Cerebellar cortex (tissue), 1 donor: Measurements from ENCODE around the gene AFP.
"Not testable (repeated sequence)": the region's sequence is repeated elsewhere in the genome, so short reads cannot be mapped to it uniquely, and the experiment has no call there.

Source experiments
- DNase-seq: peaks from one replicate; pipeline ENCODE4 v3.0.0-alpha.2; 2015; ENCODE audit warnings: low spot score

AFP gene

DNA sequence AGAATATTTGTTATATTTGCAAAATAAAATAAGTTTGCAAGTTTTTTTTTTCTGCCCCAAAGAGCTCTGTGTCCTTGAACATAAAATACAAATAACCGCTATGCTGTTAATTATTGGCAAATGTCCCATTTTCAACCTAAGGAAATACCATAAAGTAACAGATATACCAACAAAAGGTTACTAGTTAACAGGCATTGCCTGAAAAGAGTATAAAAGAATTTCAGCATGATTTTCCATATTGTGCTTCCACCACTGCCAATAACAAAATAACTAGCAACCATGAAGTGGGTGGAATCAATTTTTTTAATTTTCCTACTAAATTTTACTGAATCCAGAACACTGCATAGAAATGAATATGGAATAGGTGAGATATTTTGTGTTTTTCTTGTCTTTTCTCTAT is at the start of gene AFP:
Gene AFP (plus strand): TSS at position 238 of the 400 bp plus-strand sequence. CDS start 42 bp downstream, at position 280.
- DNase-seq: no peak

- no peak for DNase-seq
Measured at GRCh38 chr4:73387552-73387951, 48.5 kb upstream of the AFP start.

DNA sequence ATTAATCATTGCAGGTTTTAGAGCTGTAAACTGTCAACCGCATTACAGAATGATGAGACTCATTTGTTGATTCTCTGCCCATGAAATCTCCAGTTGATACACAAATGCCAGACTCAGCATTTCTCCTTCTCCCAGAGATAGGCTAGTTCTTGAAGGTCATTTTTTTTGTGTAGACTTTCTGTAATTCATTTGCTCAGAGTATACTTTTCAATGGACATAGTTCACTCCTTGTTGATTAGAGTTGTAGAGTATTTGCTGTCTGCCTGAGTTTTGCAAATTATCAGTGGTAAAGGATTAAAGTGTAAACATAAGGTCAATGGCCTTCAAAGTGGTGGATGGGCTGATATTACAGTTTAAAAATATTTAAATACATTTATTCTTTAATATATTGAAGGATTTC is 47.1 kb upstream of the AFP start:
- no peak for DNase-seq

DNA sequence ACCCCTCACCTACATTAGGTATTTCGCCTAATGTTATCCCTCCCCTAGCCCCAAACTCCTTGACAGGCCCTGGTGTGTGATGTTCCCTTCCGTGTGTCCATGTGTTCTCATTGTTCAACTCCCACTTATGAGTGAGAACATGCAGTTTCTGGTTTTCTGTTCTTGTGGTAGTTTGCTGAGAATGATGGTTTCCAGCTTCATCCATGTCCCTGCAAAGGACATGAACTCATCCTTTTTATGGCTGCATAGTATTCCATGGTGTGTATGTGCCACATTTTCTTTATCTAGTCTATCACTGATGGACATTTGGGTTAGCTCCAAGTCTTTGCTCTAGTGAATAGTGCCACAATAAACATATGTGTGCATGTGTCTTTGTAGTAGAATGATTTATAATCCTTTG is 46.4 kb upstream of the AFP start:
- DNase-seq: not testable (repeated sequence)

GRCh38 chr4:73391774-73392173 is 44.2 kb upstream of the AFP start:
- no peak for DNase-seq

DNA sequence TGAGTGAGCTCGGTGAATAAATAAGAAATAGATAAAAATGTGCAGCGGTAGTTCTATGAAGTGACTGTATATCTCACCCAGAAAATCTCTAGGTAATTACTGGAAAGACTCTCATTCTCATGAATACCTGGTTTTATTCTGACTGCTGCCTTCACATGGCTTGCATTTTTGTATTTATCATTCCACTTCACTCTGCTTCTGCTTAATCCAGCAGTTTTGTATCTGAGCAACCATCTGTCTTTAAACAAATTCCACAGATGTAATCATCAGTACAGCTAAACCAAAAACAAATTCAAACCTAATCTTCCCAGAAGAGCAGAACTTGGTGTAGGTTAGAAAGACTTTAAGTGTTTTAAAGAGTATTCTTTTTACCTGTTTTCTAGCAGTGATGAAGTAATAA is 43.1 kb upstream of the AFP start:
- no peak for DNase-seq

DNA sequence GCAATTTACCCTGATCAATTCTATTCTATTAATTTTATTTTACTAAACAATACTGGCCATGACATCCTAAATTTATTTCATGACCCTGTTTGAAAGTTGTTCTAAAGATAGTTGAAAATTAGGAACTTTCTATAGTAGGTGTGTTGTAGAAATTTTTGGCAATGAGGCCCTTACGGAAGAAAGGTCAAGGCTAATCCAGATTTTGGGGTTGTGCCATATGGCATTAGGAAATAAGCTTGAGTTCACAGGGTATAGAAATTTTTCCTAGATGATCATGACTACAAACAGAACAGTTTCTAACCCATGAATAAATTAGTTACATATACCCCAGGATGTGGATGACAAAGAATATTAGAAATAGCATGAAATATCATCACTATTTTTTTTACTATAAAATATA is 39.7 kb upstream of the AFP start:
- DNase-seq: no peak

DNA sequence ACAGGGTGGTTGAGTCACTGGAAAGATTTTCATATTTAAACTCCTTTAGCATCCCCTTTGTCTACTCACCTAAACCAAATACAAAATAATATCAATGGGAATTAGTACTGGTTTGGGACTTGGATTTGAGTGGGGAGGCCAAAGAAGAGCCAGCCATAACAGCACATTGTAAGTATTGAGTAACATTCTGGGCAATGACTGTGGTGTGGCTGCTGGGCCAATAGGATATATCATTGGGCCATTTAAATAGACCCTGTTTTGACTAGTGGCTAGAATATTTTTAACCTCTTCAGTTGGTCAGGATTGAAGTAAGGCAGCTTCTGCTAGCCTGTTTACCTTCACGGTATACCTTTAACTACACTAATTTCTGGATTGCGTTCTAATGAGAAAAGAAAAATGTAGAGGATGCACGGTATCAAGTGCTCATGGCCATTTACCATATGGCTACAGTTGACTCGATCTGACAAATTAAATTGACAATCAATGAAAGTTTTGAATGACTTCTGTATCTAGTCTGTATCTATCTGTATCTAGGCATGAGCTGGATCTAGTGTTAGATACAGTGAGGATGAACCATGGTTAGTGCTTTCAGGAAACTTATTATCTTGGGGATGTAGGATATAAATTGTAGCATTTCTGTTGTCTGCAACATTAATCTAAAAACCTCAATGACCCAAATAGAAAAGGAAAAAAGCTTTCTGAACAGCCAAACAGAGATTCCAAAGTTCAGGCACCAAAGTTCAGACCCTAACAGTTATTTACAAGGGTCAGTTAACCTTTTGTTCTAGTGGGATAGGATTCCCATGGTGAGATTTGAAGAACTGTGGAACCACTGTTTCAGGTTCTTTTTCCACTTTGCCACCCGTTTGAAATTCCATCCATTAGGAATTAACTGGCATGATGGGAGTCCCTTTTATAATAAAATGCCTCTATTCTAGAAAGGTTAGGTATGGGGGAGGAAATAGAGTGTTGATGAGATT is 38.7 kb upstream of the AFP start:
- DNase-seq: no peak

- no peak for DNase-seq
Measured at GRCh38 chr4:73401412-73401811, 34.6 kb upstream of the AFP start.

DNA sequence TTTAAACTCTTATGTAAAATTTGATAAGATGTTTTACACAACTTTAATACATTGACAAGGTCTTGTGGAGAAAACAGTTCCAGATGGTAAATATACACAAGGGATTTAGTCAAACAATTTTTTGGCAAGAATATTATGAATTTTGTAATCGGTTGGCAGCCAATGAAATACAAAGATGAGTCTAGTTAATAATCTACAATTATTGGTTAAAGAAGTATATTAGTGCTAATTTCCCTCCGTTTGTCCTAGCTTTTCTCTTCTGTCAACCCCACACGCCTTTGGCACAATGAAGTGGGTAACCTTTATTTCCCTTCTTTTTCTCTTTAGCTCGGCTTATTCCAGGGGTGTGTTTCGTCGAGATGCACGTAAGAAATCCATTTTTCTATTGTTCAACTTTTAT is 32.0 kb upstream of the AFP start, which contains the start of gene ALB:
Gene ALB (plus strand): TSS at position 246 of the 400 bp plus-strand sequence. CDS start 41 bp downstream, at position 287.
- no peak for DNase-seq

DNA sequence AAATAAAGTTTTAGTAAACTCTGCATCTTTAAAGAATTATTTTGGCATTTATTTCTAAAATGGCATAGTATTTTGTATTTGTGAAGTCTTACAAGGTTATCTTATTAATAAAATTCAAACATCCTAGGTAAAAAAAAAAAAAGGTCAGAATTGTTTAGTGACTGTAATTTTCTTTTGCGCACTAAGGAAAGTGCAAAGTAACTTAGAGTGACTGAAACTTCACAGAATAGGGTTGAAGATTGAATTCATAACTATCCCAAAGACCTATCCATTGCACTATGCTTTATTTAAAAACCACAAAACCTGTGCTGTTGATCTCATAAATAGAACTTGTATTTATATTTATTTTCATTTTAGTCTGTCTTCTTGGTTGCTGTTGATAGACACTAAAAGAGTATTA is 31.6 kb upstream of the AFP start:
- DNase-seq: no peak

- DNase-seq: no peak
Measured at GRCh38 chr4:73405138-73405537, 30.9 kb upstream of the AFP start.

DNA sequence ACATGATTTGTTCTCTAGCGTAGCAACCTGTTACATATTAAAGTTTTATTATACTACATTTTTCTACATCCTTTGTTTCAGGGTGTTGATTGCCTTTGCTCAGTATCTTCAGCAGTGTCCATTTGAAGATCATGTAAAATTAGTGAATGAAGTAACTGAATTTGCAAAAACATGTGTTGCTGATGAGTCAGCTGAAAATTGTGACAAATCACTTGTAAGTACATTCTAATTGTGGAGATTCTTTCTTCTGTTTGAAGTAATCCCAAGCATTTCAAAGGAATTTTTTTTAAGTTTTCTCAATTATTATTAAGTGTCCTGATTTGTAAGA is 29.5 kb upstream of the AFP start:
- DNase-seq: no peak

GRCh38 chr4:73407227-73407673 is 28.8 kb upstream of the AFP start:
- DNase-seq: no peak

GRCh38 chr4:73408181-73408867 is 27.7 kb upstream of the AFP start:
- no peak for DNase-seq

- DNase-seq: no peak
Measured at GRCh38 chr4:73409012-73409862, 26.8 kb upstream of the AFP start.

DNA sequence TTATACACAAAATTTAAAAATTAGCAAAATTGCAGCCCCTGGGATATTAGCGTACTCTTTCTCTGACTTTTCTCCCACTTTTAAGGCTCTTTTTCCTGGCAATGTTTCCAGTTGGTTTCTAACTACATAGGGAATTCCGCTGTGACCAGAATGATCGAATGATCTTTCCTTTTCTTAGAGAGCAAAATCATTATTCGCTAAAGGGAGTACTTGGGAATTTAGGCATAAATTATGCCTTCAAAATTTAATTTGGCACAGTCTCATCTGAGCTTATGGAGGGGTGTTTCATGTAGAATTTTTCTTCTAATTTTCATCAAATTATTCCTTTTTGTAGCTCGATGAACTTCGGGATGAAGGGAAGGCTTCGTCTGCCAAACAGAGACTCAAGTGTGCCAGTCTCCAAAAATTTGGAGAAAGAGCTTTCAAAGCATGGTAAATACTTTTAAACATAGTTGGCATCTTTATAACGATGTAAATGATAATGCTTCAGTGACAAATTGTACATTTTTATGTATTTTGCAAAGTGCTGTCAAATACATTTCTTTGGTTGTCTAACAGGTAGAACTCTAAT is 26.0 kb upstream of the AFP start:
- DNase-seq: no peak

- no peak for DNase-seq
Measured at GRCh38 chr4:73410916-73411730, 24.9 kb upstream of the AFP start.

DNA sequence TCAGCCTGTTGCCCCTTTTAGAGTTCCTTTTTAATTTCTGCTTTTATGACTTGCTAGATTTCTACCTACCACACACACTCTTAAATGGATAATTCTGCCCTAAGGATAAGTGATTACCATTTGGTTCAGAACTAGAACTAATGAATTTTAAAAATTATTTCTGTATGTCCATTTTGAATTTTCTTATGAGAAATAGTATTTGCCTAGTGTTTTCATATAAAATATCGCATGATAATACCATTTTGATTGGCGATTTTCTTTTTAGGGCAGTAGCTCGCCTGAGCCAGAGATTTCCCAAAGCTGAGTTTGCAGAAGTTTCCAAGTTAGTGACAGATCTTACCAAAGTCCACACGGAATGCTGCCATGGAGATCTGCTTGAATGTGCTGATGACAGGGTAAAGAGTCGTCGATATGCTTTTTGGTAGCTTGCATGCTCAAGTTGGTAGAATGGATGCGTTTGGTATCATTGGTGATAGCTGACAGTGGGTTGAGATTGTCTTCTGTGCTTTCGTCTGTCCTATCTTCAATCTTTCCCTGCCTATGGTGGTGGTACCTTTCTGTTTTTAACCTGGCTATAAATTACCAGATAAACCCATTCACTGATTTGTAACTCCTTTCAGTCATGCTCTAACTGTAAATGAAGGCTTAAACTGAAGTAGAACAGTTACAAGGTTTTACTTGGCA is 24.1 kb upstream of the AFP start:
- DNase-seq: no peak

GRCh38 chr4:73413294-73413755 is 22.7 kb upstream of the AFP start:
- no peak for DNase-seq
